Neural crest cell (in vitro differentiated cells): Measurements from ENCODE around the gene CPAMD8. TPM values are rescaled to one million over a fixed set of nuclear protein-coding genes. Genes with fewer than 3 reads are reported as not detected.
A peak's percentile ranks its signal among the peaks of the same experiment; 100 is the strongest.
"Not testable (repeated sequence)": the region's sequence is repeated elsewhere in the genome, so short reads cannot be mapped to it uniquely, and the experiment has no call there.

Source experiments
- DNase-seq: peaks from one replicate; pipeline ENCODE4 v3.0.0; 2021; ENCODE audit warnings: low read depth, mixed read lengths, low spot score
- H3K27ac Mint-ChIP-seq: one replicate; pipeline ENCODE4 v1.8.0; 2021; ENCODE audit warnings: mild to moderate bottlenecking, mixed read lengths; ENCODE audit not compliant: unreplicated experiment
- H3K27me3 Mint-ChIP-seq: 2 replicates; pipeline ENCODE4 v1.8.0; 2021; ENCODE audit warnings: low read depth, mild to moderate bottlenecking, mixed read lengths
- H3K36me3 Mint-ChIP-seq: 2 replicates; pipeline ENCODE4 v1.8.0; 2021; ENCODE audit warnings: low read depth, mild to moderate bottlenecking, mixed read lengths
- H3K4me1 Mint-ChIP-seq: 2 replicates; pipeline ENCODE4 v1.8.0; 2021; ENCODE audit warnings: mixed read lengths
- H3K4me3 Mint-ChIP-seq: one replicate; pipeline ENCODE4 v1.8.0; 2021; ENCODE audit warnings: mild to moderate bottlenecking, mixed read lengths
- H3K9me3 Mint-ChIP-seq: 2 replicates; pipeline ENCODE4 v1.8.0; 2021; ENCODE audit warnings: mixed read lengths
- CTCF ChIP-seq: fragments of 200-600 bp; sonication (generic); conservative IDR thresholded peaks from 2 replicates; pipeline ENCODE4 v1.5.0; 2021; ENCODE audit warnings: antibody characterized with exemption, mild to moderate bottlenecking
- total RNA-seq: library from RNA; stranded (reverse); gene quantifications from 2 replicates; pipeline ENCODE4 v1.2.1, GENCODE V29; 2021

The CPAMD8 gene
- total RNA-seq, 1 donor from 2014 or later, result 14.5 TPM

- no peak for DNase-seq
- H3K4me1 Mint-ChIP-seq, result no peaks in the 10 kb centered on the region
- peak overlapping the region; percentile 67 for H3K27ac Mint-ChIP-seq
- no peaks in the 10 kb centered on the region for H3K27me3 Mint-ChIP-seq
- H3K9me3 Mint-ChIP-seq, result peaks cover 6% of the 10 kb centered on the region
- peaks cover 6% of the 10 kb centered on the region for H3K36me3 Mint-ChIP-seq
- no peak for TF ChIP-seq CTCF
- H3K4me3 Mint-ChIP-seq, result no peak overlapping the region
Observed at GRCh38 chr19:16945364-16945714, 81.3 kb downstream of the CPAMD8 start.

GRCh38 chr19:16944626-16945363 is 81.8 kb downstream of the CPAMD8 start:
- Mint-ChIP-seq H3K27me3 (no peaks in the 10 kb centered on the region), H3K4me3 (no peak overlapping the region), H3K4me1 (no peaks in the 10 kb centered on the region), H3K9me3 (peaks cover 6% of the 10 kb centered on the region), H3K36me3 (peaks cover 6% of the 10 kb centered on the region), H3K27ac (peak overlapping the region; percentile 67)
- TF ChIP-seq CTCF, result no peak
- no peak for DNase-seq

GRCh38 chr19:16943942-16944625 is 82.5 kb downstream of the CPAMD8 start:
- Mint-ChIP-seq H3K36me3 (peaks cover 6% of the 10 kb centered on the region), H3K4me3 (no peak overlapping the region)

GRCh38 chr19:16943090-16943489 is 83.5 kb downstream of the CPAMD8 start:
- H3K27me3 Mint-ChIP-seq, H3K36me3 Mint-ChIP-seq, H3K27ac Mint-ChIP-seq, H3K4me3 Mint-ChIP-seq, H3K4me1 Mint-ChIP-seq, DNase-seq, H3K9me3 Mint-ChIP-seq: not testable (repeated sequence)

More at GRCh38 chr19:16943942-16944625, 82.5 kb downstream of the CPAMD8 start:
- Mint-ChIP-seq H3K9me3 (peaks cover 6% of the 10 kb centered on the region), H3K27me3 (no peaks in the 10 kb centered on the region), H3K4me1 (no peaks in the 10 kb centered on the region), H3K27ac (no peak overlapping the region)
- TF ChIP-seq CTCF, result no peak
- DNase-seq, result no peak

- no peaks in the 10 kb centered on the region for H3K4me1 Mint-ChIP-seq
- TF ChIP-seq CTCF, result no peak
- peaks cover 6% of the 10 kb centered on the region for H3K36me3 Mint-ChIP-seq
- no peak overlapping the region for H3K27ac Mint-ChIP-seq
- no peak overlapping the region for H3K4me3 Mint-ChIP-seq
- no peaks in the 10 kb centered on the region for H3K27me3 Mint-ChIP-seq
- DNase-seq, result no peak
- H3K9me3 Mint-ChIP-seq, result peaks cover 6% of the 10 kb centered on the region
Observed at GRCh38 chr19:16942583-16942982, 84.0 kb downstream of the CPAMD8 start.

- no peak for DNase-seq
- Mint-ChIP-seq H3K9me3 (no peaks in the 10 kb centered on the region), H3K27ac (no peak overlapping the region), H3K4me3 (no peak overlapping the region), H3K4me1 (no peaks in the 10 kb centered on the region), H3K27me3 (no peaks in the 10 kb centered on the region), H3K36me3 (peaks cover 3% of the 10 kb centered on the region)
- TF ChIP-seq CTCF, result no peak
Observed at GRCh38 chr19:16940626-16941025, 86.0 kb downstream of the CPAMD8 start.

GRCh38 chr19:16940063-16940462 is 86.5 kb downstream of the CPAMD8 start:
- H3K4me3 Mint-ChIP-seq, DNase-seq, H3K9me3 Mint-ChIP-seq, H3K36me3 Mint-ChIP-seq, H3K27me3 Mint-ChIP-seq, H3K4me1 Mint-ChIP-seq: not testable (repeated sequence)
- peak overlapping the region; percentile 62 for H3K27ac Mint-ChIP-seq
